MM.1S (cell line): ENCODE measurements around the gene CHST11.

Source experiments
- DNase-seq: peaks from one replicate; pipeline ENCODE4 v3.0.0-alpha.2; 2015
- H2AFZ ChIP-seq: fragments of 300-600 bp; sonication (generic); 2 replicates; pipeline ENCODE4 v1.6.0; 2016; ENCODE audit warnings: antibody characterized with exemption, low read length
- H3F3A ChIP-seq: fragments of 300-600 bp; sonication (generic); 2 replicates; pipeline ENCODE4 v1.6.1; 2016; ENCODE audit warnings: mild to moderate bottlenecking, antibody characterized with exemption, low read length, moderate library complexity, mixed read lengths; ENCODE audit not compliant: insufficient read depth
- H3K27ac ChIP-seq: fragments of 300-600 bp; sonication (generic); 2 replicates; pipeline ENCODE4 v1.5.1; 2016; ENCODE audit warnings: mild to moderate bottlenecking, low read length
- H3K27me3 ChIP-seq: fragments of 300-600 bp; sonication (generic); replicated peaks from 2 replicates; pipeline ENCODE4 v1.6.0; 2016; ENCODE audit warnings: low read length; ENCODE audit not compliant: insufficient read depth
- H3K36me3 ChIP-seq: fragments of 300-600 bp; sonication (generic); replicated peaks from 2 replicates; pipeline ENCODE4 v1.6.1; 2016; ENCODE audit warnings: mild to moderate bottlenecking, low read length, mixed read lengths; ENCODE audit not compliant: insufficient read depth
- H3K4me1 ChIP-seq: fragments of 300-600 bp; sonication (generic); 2 replicates; pipeline ENCODE4 v1.6.1; 2016; ENCODE audit warnings: low read length, mixed read lengths
- H3K4me2 ChIP-seq: fragments of 300-600 bp; sonication (generic); 2 replicates; pipeline ENCODE4 v1.6.0; 2016; ENCODE audit warnings: low read depth, low read length
- H3K4me3 ChIP-seq: fragments of 300-600 bp; sonication (generic); 2 replicates; pipeline ENCODE4 v1.5.1; 2016; ENCODE audit warnings: low read length, mixed read lengths
- H3K79me2 ChIP-seq: fragments of 300-600 bp; sonication (generic); 2 replicates; pipeline ENCODE4 v1.6.1; 2016; ENCODE audit warnings: mixed run types, low read length, mixed read lengths
- H3K9ac ChIP-seq: fragments of 300-600 bp; sonication (generic); 2 replicates; pipeline ENCODE4 v1.6.1; 2016; ENCODE audit warnings: low read length, mixed read lengths
- H3K9me2 ChIP-seq: fragments of 300-600 bp; sonication (generic); replicated peaks from 2 replicates; pipeline ENCODE4 v1.6.1; 2016; ENCODE audit warnings: mild to moderate bottlenecking, low read length, mixed read lengths; ENCODE audit not compliant: insufficient read depth
- H3K9me3 ChIP-seq: fragments of 300-600 bp; sonication (generic); replicated peaks from 2 replicates; pipeline ENCODE4 v1.6.1; 2016; ENCODE audit warnings: mild to moderate bottlenecking, low read length, mixed read lengths; ENCODE audit not compliant: insufficient read depth
- H4K20me1 ChIP-seq: fragments of 300-600 bp; sonication (generic); 2 replicates; pipeline ENCODE4 v1.6.1; 2016; ENCODE audit warnings: mild to moderate bottlenecking, low read length, moderate library complexity, mixed read lengths; ENCODE audit not compliant: insufficient read depth
- CTCF ChIP-seq: fragments of 300-600 bp; sonication (generic); IDR thresholded peaks from 2 replicates; pipeline ENCODE4 v1.5.1; 2016; ENCODE audit warnings: antibody characterized with exemption, low read length, mixed read lengths
- EZH2 ChIP-seq: fragments of 300-600 bp; sonication (generic); optimal IDR thresholded peaks from 2 replicates; pipeline ENCODE3; 2017; ENCODE audit warnings: low read depth, mild to moderate bottlenecking, antibody characterized with exemption, low read length, mixed read lengths
- EZH2phosphoT487 ChIP-seq: fragments of 300-600 bp; sonication (generic); IDR thresholded peaks from 2 replicates; pipeline ENCODE4 v1.6.1; 2018; ENCODE audit warnings: antibody characterized with exemption, low read length

CHST11 gene

GRCh38 chr12:104724992-104725585 is 268.3 kb downstream of the CHST11 start:
- no peaks in the 10 kb centered on the region for H4K20me1 ChIP-seq
- no peaks in the 10 kb centered on the region for H3K9me3 ChIP-seq
- no peak overlapping the region for H2AFZ ChIP-seq
- H3K9me2 ChIP-seq = no peaks in the 10 kb centered on the region
- no peaks in the 10 kb centered on the region for H3K36me3 ChIP-seq
- TF ChIP-seq EZH2phosphoT487 = no peak
- TF ChIP-seq EZH2 = no peak
- no peak for TF ChIP-seq CTCF
- no peaks in the 10 kb centered on the region; the same call in 1 of the 2 replicates for H3K4me1 ChIP-seq
- H3F3A ChIP-seq = no peaks in the 10 kb centered on the region
- no peak overlapping the region for H3K9ac ChIP-seq
- no peak overlapping the region for H3K4me3 ChIP-seq
- H3K79me2 ChIP-seq = 0 out of 2 replicates have a peak, but pooled peaks cover 5% of the 10 kb centered on the region
- H3K27ac ChIP-seq = no peak overlapping the region
- H3K27me3 ChIP-seq = no peaks in the 10 kb centered on the region
- H3K4me2 ChIP-seq = no peak overlapping the region
- no peak for DNase-seq

GRCh38 chr12:104725610-104726009 is 268.9 kb downstream of the CHST11 start:
- Histone ChIP-seq H2AFZ (no peak overlapping the region), H3F3A (no peaks in the 10 kb centered on the region), H3K9me3 (no peaks in the 10 kb centered on the region), H4K20me1 (no peaks in the 10 kb centered on the region), H3K4me1 (no peaks in the 10 kb centered on the region; the same call in 1 of the 2 replicates), H3K27me3 (no peaks in the 10 kb centered on the region), H3K9me2 (no peaks in the 10 kb centered on the region), H3K4me2 (no peak overlapping the region), H3K9ac (no peak overlapping the region), H3K4me3 (no peak overlapping the region), H3K36me3 (no peaks in the 10 kb centered on the region), H3K79me2 (0 out of 2 replicates have a peak, but pooled peaks cover 5% of the 10 kb centered on the region), H3K27ac (no peak overlapping the region)
- no peak for DNase-seq
- TF ChIP-seq EZH2 (no peak), CTCF (no peak), EZH2phosphoT487 (no peak)

- TF ChIP-seq EZH2 = no peak
- no peak for TF ChIP-seq EZH2phosphoT487
- no peak for TF ChIP-seq CTCF
- Histone ChIP-seq H3K79me2 (0 out of 2 replicates have a peak, but pooled peaks cover 5% of the 10 kb centered on the region), H3K4me3 (no peak overlapping the region), H3K4me1 (no peaks in the 10 kb centered on the region), H3F3A (no peaks in the 10 kb centered on the region), H3K4me2 (no peak overlapping the region), H3K9me3 (no peaks in the 10 kb centered on the region), H3K27me3 (no peaks in the 10 kb centered on the region), H3K9ac (no peak overlapping the region), H3K27ac (no peak overlapping the region), H3K36me3 (no peaks in the 10 kb centered on the region), H2AFZ (no peak overlapping the region), H4K20me1 (no peaks in the 10 kb centered on the region), H3K9me2 (no peaks in the 10 kb centered on the region)
- DNase-seq = no peak
Observed at GRCh38 chr12:104727726-104728465, 271.1 kb downstream of the CHST11 start.
